KBM-7 (cell line): ENCODE data around the gene CEP70.

ENCODE experiments used
- DNase-seq: peaks from one replicate; pipeline ENCODE4 v3.0.0-alpha.2; 2015
- in situ Hi-C: fragments of 300-500 bp; cut with MboI; formaldehyde crosslinking; loops from 2 replicates; pipeline ENCODE4 v1.14.3; 2020; ENCODE audit warnings: low sequenced_read_pairs, low pct_unique_long_range_greater_than_20kb, mixed read lengths

CEP70 gene

GRCh38 chr3:138479438-138479863 lies 114.6 kb downstream of the CEP70 start:
- DNase-seq, result peak; percentile 76
- in situ Hi-C loops, result no loop called here

- no peak for DNase-seq
- in situ Hi-C loops, result no loop called here
These were observed 116.3 kb downstream of the CEP70 start for GRCh38 chr3:138477801-138478200.

- in situ Hi-C loops, result no loop called here
- DNase-seq, result no peak
These were observed 116.9 kb downstream of the CEP70 start for GRCh38 chr3:138477120-138477519.

- in situ Hi-C loops, result no loop called here
- DNase-seq, result no peak
These were observed 117.5 kb downstream of the CEP70 start for GRCh38 chr3:138476526-138476925.

GRCh38 chr3:138474163-138474562 lies 119.9 kb downstream of the CEP70 start:
- DNase-seq, result peak; percentile 21
- in situ Hi-C loops, result loop anchor here (25.0 kb wide), 1 partner anchor 463 kb away; the partner anchor contains the start of genes FOXL2 and FOXL2NB

- no peak for DNase-seq
- in situ Hi-C loops, result loop anchor here (25.0 kb wide), 1 partner anchor 464 kb away; the partner anchor contains the start of genes FOXL2 and FOXL2NB
These were observed 120.7 kb downstream of the CEP70 start for GRCh38 chr3:138473391-138473790.

- DNase-seq, result no peak
- in situ Hi-C loops, result loop anchor here (25.0 kb wide), 1 partner anchor 465 kb away; the partner anchor contains the start of genes FOXL2 and FOXL2NB
These were observed 121.8 kb downstream of the CEP70 start for GRCh38 chr3:138472141-138472825.

- in situ Hi-C loops, result loop anchor here (25.0 kb wide), 1 partner anchor 466 kb away; the partner anchor contains the start of genes FOXL2 and FOXL2NB
These were observed 122.6 kb downstream of the CEP70 start for GRCh38 chr3:138471481-138471880.

GRCh38 chr3:138470687-138471086 lies 123.4 kb downstream of the CEP70 start:
- in situ Hi-C loops, result loop anchor here (25.0 kb wide), 1 partner anchor 467 kb away; the partner anchor contains the start of genes FOXL2 and FOXL2NB

More at GRCh38 chr3:138471481-138471880, 122.6 kb downstream of the CEP70 start:
- DNase-seq, result no peak

GRCh38 chr3:138469874-138470273 lies 124.2 kb downstream of the CEP70 start:
- in situ Hi-C loops, result loop anchor here (25.0 kb wide), 1 partner anchor 467 kb away; the partner anchor contains the start of genes FOXL2 and FOXL2NB
- DNase-seq, result no peak

More at GRCh38 chr3:138470687-138471086, 123.4 kb downstream of the CEP70 start:
- no peak for DNase-seq

GRCh38 chr3:138468886-138469285 lies 125.2 kb downstream of the CEP70 start:
- DNase-seq, result no peak
- in situ Hi-C loops, result loop anchor here (25.0 kb wide), 1 partner anchor 468 kb away; the partner anchor contains the start of genes FOXL2 and FOXL2NB

- no peak for DNase-seq
- in situ Hi-C loops, result loop anchor here (25.0 kb wide), 1 partner anchor 469 kb away; the partner anchor contains the start of genes FOXL2 and FOXL2NB
These were observed 125.6 kb downstream of the CEP70 start for GRCh38 chr3:138468451-138468850.

- in situ Hi-C loops, result loop anchor here (25.0 kb wide), 1 partner anchor 469 kb away; the partner anchor contains the start of genes FOXL2 and FOXL2NB
- DNase-seq, result no peak
These were observed 126.1 kb downstream of the CEP70 start for GRCh38 chr3:138467931-138468330.

GRCh38 chr3:138465925-138466324 lies 128.1 kb downstream of the CEP70 start:
- DNase-seq, result no peak
- in situ Hi-C loops, result loop anchor here (25.0 kb wide), 1 partner anchor 471 kb away; the partner anchor contains the start of genes FOXL2 and FOXL2NB

- in situ Hi-C loops, result loop anchor here (25.0 kb wide), 1 partner anchor 472 kb away; the partner anchor contains the start of genes FOXL2 and FOXL2NB
- no peak for DNase-seq
These were observed 128.6 kb downstream of the CEP70 start for GRCh38 chr3:138465451-138465850.

GRCh38 chr3:138464491-138464860 lies 129.6 kb downstream of the CEP70 start:
- in situ Hi-C loops, result loop anchor here (25.0 kb wide), 1 partner anchor 473 kb away; the partner anchor contains the start of genes FOXL2 and FOXL2NB
- DNase-seq, result no peak

- in situ Hi-C loops, result loop anchor here (25.0 kb wide), 1 partner anchor 473 kb away; the partner anchor contains the start of genes FOXL2 and FOXL2NB
- DNase-seq, result no peak
These were observed 130.2 kb downstream of the CEP70 start for GRCh38 chr3:138463724-138464490.

GRCh38 chr3:138461896-138462295 lies 132.2 kb downstream of the CEP70 start:
- in situ Hi-C loops, result loop anchor here (25.0 kb wide), 1 partner anchor 475 kb away; the partner anchor contains the start of genes FOXL2 and FOXL2NB
- no peak for DNase-seq

- no peak for DNase-seq
- in situ Hi-C loops, result loop anchor here (25.0 kb wide), 1 partner anchor 476 kb away; the partner anchor contains the start of genes FOXL2 and FOXL2NB
These were observed 132.8 kb downstream of the CEP70 start for GRCh38 chr3:138461246-138461645.
